ENCODE data around the gene CDK9. TPM values are rescaled to one million over a fixed set of nuclear protein-coding genes. Genes with fewer than 3 reads are reported as not detected.

Gene CDK9
- total RNA-seq, 2 donors from 2014 or later = 37.2 to 53.3 TPM

- no peak overlapping the region for H3K4me3 ChIP-seq
- H3K27ac ChIP-seq = peak overlapping the region; percentile 33 to 57
- TF ChIP-seq CTCF (IDR thresholded peaks at IDR 0.05) = no peak
- H3K4me1 ChIP-seq = peaks cover 0 to 15% of the 10 kb centered on the region in 2 donors
- no peaks in the 10 kb centered on the region for H3K36me3 ChIP-seq
- H3K9me3 ChIP-seq = no peaks in the 10 kb centered on the region
- no peak for DNase-seq (ENCODE audit: low spot score)
- no peaks in the 10 kb centered on the region for H3K27me3 ChIP-seq
Observed at GRCh38 chr9:127796852-127797370, 11.1 kb downstream of the CDK9 start.

- Histone ChIP-seq H3K4me1 (peaks cover 0 to 27% of the 10 kb centered on the region in 2 donors), H3K27ac (peak overlapping the region; percentile 93 to 96)
- TF ChIP-seq CTCF (IDR thresholded peaks at IDR 0.05) = no peak
Observed at GRCh38 chr9:127801955-127802575, 16.2 kb downstream of the CDK9 start.

GRCh38 chr9:127802576-127803443, 17.0 kb downstream of the CDK9 start, which contains the start of gene FPGS:
Gene FPGS (plus strand): TSS chr9:127802882. CDS start chr9:127802925, 43 bp downstream.
- Histone ChIP-seq H3K36me3 (peaks cover 12% of the 10 kb centered on the region), H3K4me1 (peaks cover 0 to 27% of the 10 kb centered on the region in 2 donors), H3K9me3 (no peaks in the 10 kb centered on the region), H3K4me3 (peak within 1 kb of the TSS; percentile 54 to 71), H3K27ac (peak within 1 kb of the TSS; percentile 93 to 96), H3K27me3 (no peaks in the 10 kb centered on the region)
- no peak for TF ChIP-seq CTCF (IDR thresholded peaks at IDR 0.05)
- DNase-seq (ENCODE audit: low spot score) = peak; percentile 91

More at GRCh38 chr9:127801955-127802575, 16.2 kb downstream of the CDK9 start:
- no peaks in the 10 kb centered on the region for H3K27me3 ChIP-seq
- no peak for DNase-seq (ENCODE audit: low spot score)
- H3K4me3 ChIP-seq = peak overlapping the region; percentile 54 to 71
- no peaks in the 10 kb centered on the region for H3K9me3 ChIP-seq
- H3K36me3 ChIP-seq = peaks cover 5% of the 10 kb centered on the region

- DNase-seq (ENCODE audit: low spot score) = no peak
- H3K4me1 ChIP-seq = peaks cover 0 to 31% of the 10 kb centered on the region in 2 donors
Observed at GRCh38 chr9:127803507-127804352, 17.9 kb downstream of the CDK9 start.

More at GRCh38 chr9:127803507-127804352, 17.9 kb downstream of the CDK9 start:
- Histone ChIP-seq H3K36me3 (peaks cover 16% of the 10 kb centered on the region), H3K27me3 (no peaks in the 10 kb centered on the region), H3K9me3 (no peaks in the 10 kb centered on the region), H3K27ac (peak overlapping the region; percentile 93 to 96), H3K4me3 (peak overlapping the region; percentile 54 to 71)
- no peak for TF ChIP-seq CTCF (IDR thresholded peaks at IDR 0.05)

Measured in right atrium auricular region (tissue), 2 donors.